Endothelial cell of umbilical vein (primary cell): ENCODE measurements around the gene VGLL4. TPM values are rescaled to one million over a fixed set of nuclear protein-coding genes. Genes with fewer than 3 reads are reported as not detected.
"Not testable (repeated sequence)": the region's sequence is repeated elsewhere in the genome, so short reads cannot be mapped to it uniquely, and the experiment has no call there.

ENCODE experiments used
- BruUV-seq: library from RNA; stranded (reverse); fragments of 400-500 nt; replicated peaks from 2 replicates; lab custom pipeline; 2021; lab: Mats Ljungman, UMichigan
- CTCF ChIA-PET: fragments of 300-600, 350-600 bp; sonication (Branson Sonifier 250); formaldehyde crosslinking; loops from one replicate; lab custom pipeline; 2021; ENCODE audit warnings: antibody characterized with exemption, inconsistent platforms; lab: Charles Lee
- POLR2A ChIA-PET: fragments of 300-600, 350-600 bp; sonication (Branson Sonifier 250); formaldehyde crosslinking; loops from one replicate; lab custom pipeline; 2021; ENCODE audit warnings: antibody characterized with exemption, inconsistent platforms; lab: Charles Lee
- DNase-seq: peaks from one replicate; pipeline ENCODE4 v3.0.0-alpha.2; 2011; ENCODE audit warnings: low read depth, low spot score
- FAIRE-seq: peaks from 2 replicates; lab custom pipeline; 2011; peaks lifted over from hg19 to GRCh38; lab: Jason Lieb, UNC
- H2AFZ ChIP-seq: 2 replicates; pipeline ENCODE4 v1.6.0; 2012; ENCODE audit warnings: low read depth, low read length, control low read depth, inconsistent platforms
- H3K27ac ChIP-seq: 2 replicates; pipeline ENCODE4 v1.5.1; 2011; ENCODE audit warnings: low read depth, mild to moderate bottlenecking, control low read depth, low read length, moderate library complexity; ENCODE audit not compliant: insufficient read depth
- H3K27me3 ChIP-seq, 2 experiments: 2 replicates each; pipeline versions ENCODE4 v1.6.0 to v1.6.1; 2011; ENCODE audit warnings: low read length in 2 of 2, mixed read lengths in 1 of 2; ENCODE audit not compliant: control insufficient read depth in 2 of 2, insufficient read depth in 2 of 2
- H3K36me3 ChIP-seq, 2 experiments: 2 replicates in 1 of 2; 3 replicates in 1 of 2; pipeline ENCODE4 v1.5.1; 2011; ENCODE audit warnings: low read length in 2 of 2, mild to moderate bottlenecking in 1 of 2, moderate library complexity in 1 of 2; ENCODE audit not compliant: control insufficient read depth in 2 of 2, insufficient read depth in 2 of 2; ENCODE audit errors: extremely low read depth in 1 of 2
- H3K4me1 ChIP-seq: 3 replicates; pipeline ENCODE4 v1.5.1; 2011; ENCODE audit warnings: mild to moderate bottlenecking, low read length; ENCODE audit not compliant: control insufficient read depth, insufficient read depth; ENCODE audit errors: extremely low read depth
- H3K4me2 ChIP-seq: 2 replicates; pipeline ENCODE4 v1.6.1; 2011; ENCODE audit warnings: low read length, control low read depth, mixed read lengths; ENCODE audit not compliant: insufficient read depth
- H3K4me3 ChIP-seq, 3 experiments: fragments of 200-600 bp in 1 of 3; sonication (generic), shearing (Covaris generic) in 1 of 3; replicated peaks in 1 of 3; 2 replicates each; pipeline ENCODE4 v1.5.1; 2011 to 2016; ENCODE audit warnings: control low read depth in 3 of 3, low read length in 3 of 3, mild to moderate bottlenecking in 2 of 3, inconsistent platforms in 1 of 3, low read depth in 1 of 3, moderate library complexity in 1 of 3; ENCODE audit not compliant: insufficient read depth in 1 of 3
- H3K79me2 ChIP-seq: 2 replicates; pipeline ENCODE4 v1.6.0; 2012; ENCODE audit warnings: low read length, inconsistent platforms; ENCODE audit not compliant: control insufficient read depth, insufficient read depth
- H3K9ac ChIP-seq: replicated peaks from 2 replicates; pipeline ENCODE3; 2011; ENCODE audit warnings: low read length, control low read depth; ENCODE audit not compliant: insufficient read depth; ENCODE audit errors: extremely low read depth
- H3K9me1 ChIP-seq: replicated peaks from 3 replicates; pipeline ENCODE4 v1.6.0; 2011; ENCODE audit warnings: mild to moderate bottlenecking, low read length; ENCODE audit not compliant: control insufficient read depth, insufficient read depth; ENCODE audit errors: extremely low read depth
- H3K9me3 ChIP-seq: replicated peaks from 2 replicates; pipeline ENCODE4 v1.5.1; 2012; ENCODE audit warnings: low read length, inconsistent platforms; ENCODE audit not compliant: control insufficient read depth, insufficient read depth
- H4K20me1 ChIP-seq: replicated peaks from 2 replicates; pipeline ENCODE3; 2011; ENCODE audit warnings: mild to moderate bottlenecking, low read length; ENCODE audit not compliant: control insufficient read depth, insufficient read depth; ENCODE audit errors: extremely low read depth
- CTCF ChIP-seq, 2 donors: IDR thresholded peaks; 1 replicate in 1 of 2; 2 replicates in 1 of 2; pipeline ENCODE4 v1.5.1; 2011; ENCODE audit warnings: low read length in 2 of 2, mild to moderate bottlenecking in 2 of 2, moderate library complexity in 2 of 2, control low read depth in 1 of 2, inconsistent platforms in 1 of 2, low read depth in 1 of 2; ENCODE audit not compliant: insufficient read depth in 1 of 2; ENCODE audit errors: extremely low read depth in 1 of 2
- EZH2 ChIP-seq: IDR thresholded peaks from 2 replicates; pipeline ENCODE4 v1.6.1; 2012; ENCODE audit warnings: borderline replicate concordance, low read depth, mild to moderate bottlenecking, moderate library complexity, low read length, inconsistent platforms; ENCODE audit not compliant: severe bottlenecking
- FOS ChIP-seq: IDR thresholded peaks from 2 replicates; pipeline ENCODE4 v1.6.1; 2011; ENCODE audit warnings: mild to moderate bottlenecking, low read length, moderate library complexity, borderline replicate concordance; ENCODE audit not compliant: insufficient read depth
- GATA2 ChIP-seq: IDR thresholded peaks from 2 replicates; pipeline ENCODE4 v1.7.0; 2011; ENCODE audit warnings: low read depth, mild to moderate bottlenecking, moderate library complexity, mixed read lengths, low read length; ENCODE audit not compliant: insufficient read length, insufficient read depth
- JUN ChIP-seq: IDR thresholded peaks from 2 replicates; pipeline ENCODE4 v1.6.1; 2011; ENCODE audit warnings: borderline replicate concordance, low read depth; ENCODE audit not compliant: insufficient read length, insufficient read depth
- MAX ChIP-seq: IDR thresholded peaks from 2 replicates; pipeline ENCODE4 v1.6.1; 2011; ENCODE audit not compliant: insufficient read depth, insufficient read length
- MYC ChIP-seq: IDR thresholded peaks from one replicate; pipeline ENCODE4 v1.6.1; 2011; ENCODE audit warnings: mild to moderate bottlenecking, low read depth, low read length
- POLR2A ChIP-seq: IDR thresholded peaks from 2 replicates; pipeline ENCODE4 v1.6.1; 2012; ENCODE audit warnings: low read depth, mild to moderate bottlenecking, control low read depth, low read length
- POLR2AphosphoS5 ChIP-seq: IDR thresholded peaks from 2 replicates; pipeline ENCODE4 v1.6.1; 2012; ENCODE audit warnings: low read depth, mild to moderate bottlenecking, control low read depth, low read length, moderate library complexity; ENCODE audit not compliant: insufficient read depth
- dilution Hi-C: fragments of 300-500 bp; cut with MboI; formaldehyde crosslinking; loops from one replicate; pipeline ENCODE4 v1.15.0; 2019; ENCODE audit warnings: low sequenced_read_pairs; ENCODE audit not compliant: extremely low pct_ligation_motif_present
- intact Hi-C: fragments of 100-400 bp; cut with micrococcal nuclease; formaldehyde crosslinking; loops from one replicate; pipeline ENCODE4 v1.10.0; 2022
- polyA plus RNA-seq, 4 experiments: library from polyadenylated mRNA; depleted of rRNA in 3 of 4; stranded (reverse) in 3 of 4; unstranded in 1 of 4; fragments of >200 nt; gene quantifications; 2 replicates each; pipeline versions ENCODE4 v1.2.1 to v1.2.3, GENCODE V29; 2011 to 2012; ENCODE audit warnings: missing spikeins in 1 of 4
- total RNA-seq: library from RNA; stranded (reverse); gene quantifications from 2 replicates; pipeline ENCODE4 v1.2.3, GENCODE V29; 2021

VGLL4 gene
- total and polyA plus RNA-seq, 2 donors (not counting 3 experiments of a cell fraction or from before 2014, with no cell fraction given) = 67.0 to 78.9 TPM

DNA sequence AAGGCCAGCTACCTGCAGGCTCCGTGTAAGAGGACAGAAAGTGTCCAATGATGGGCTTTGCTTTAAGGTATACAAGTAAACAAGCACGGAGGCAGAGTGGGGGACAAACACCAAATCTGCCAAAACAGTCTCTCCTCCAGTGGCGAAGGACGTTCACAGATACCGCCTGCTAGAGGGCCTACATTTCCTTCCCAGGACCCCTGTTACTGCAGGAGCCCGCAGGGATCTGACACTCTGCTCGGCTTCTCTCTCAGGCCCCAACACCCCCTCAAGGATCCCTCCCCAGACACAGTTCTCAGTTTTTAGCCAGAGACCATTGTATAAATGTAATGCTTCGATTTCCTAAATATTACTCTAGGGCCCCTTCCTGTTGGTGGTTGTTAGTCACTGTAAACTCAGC is 46.0 kb upstream of the VGLL4 start:
- TF ChIP-seq MYC (no peak), GATA2 (no peak), POLR2A (no peak), POLR2AphosphoS5 (no peak), JUN (no peak), FOS (no peak), MAX (no peak), EZH2 (no peak), CTCF (IDR thresholded peaks at IDR 0.05; ENCODE audit: extremely low read depth in 1 of 2, insufficient read depth in 1 of 2, low read depth in 1 of 2, low read length in 2 of 2) (no peak)
- DNase-seq (no peak), FAIRE-seq (no peak)
- no peaks in the 10 kb centered on the region for H3K36me3 ChIP-seq
- no peak overlapping the region for H3K9ac ChIP-seq
- no peak overlapping the region for H3K4me2 ChIP-seq
- dilution Hi-C loops (no loop called here), intact Hi-C loops (no loop called here)
- H3K27me3 ChIP-seq = no peaks in the 10 kb centered on the region
- H4K20me1 ChIP-seq = no peaks in the 10 kb centered on the region
- H3K4me3 ChIP-seq = no peak overlapping the region
- no TSS peak for BruUV-seq
- H3K9me3 ChIP-seq = no peaks in the 10 kb centered on the region
- H3K9me1 ChIP-seq = no peaks in the 10 kb centered on the region
- no peaks in the 10 kb centered on the region for H3K79me2 ChIP-seq
- H3K4me1 ChIP-seq = no peaks in the 10 kb centered on the region
- no peak overlapping the region for H3K27ac ChIP-seq
- H2AFZ ChIP-seq = no peak overlapping the region
- POLR2A ChIA-PET = no interaction called here
- CTCF ChIA-PET = no interaction called here

DNA sequence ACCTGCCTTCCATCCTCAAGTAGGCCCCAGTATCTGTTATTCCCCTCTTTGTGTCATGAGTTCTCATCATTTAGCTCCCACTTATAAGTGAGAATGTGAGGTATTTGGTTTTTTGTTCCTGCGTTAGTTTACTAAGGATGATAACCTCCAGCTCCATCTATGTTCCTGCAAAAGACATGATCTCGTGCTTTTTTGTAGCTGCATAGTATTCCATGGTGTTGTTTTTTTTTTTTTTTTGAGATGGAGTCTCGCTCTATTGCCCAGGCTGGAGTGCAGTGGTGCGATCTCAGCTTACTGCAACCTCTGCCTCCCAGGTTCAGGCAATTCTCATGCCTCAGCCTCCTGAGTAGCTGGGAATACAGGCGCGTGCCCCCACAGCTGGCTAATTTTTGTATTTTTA is 41.3 kb upstream of the VGLL4 start:
- BruUV-seq, H3K9me3 ChIP-seq, H3K27ac ChIP-seq, DNase-seq, H3K9ac ChIP-seq, H2AFZ ChIP-seq, FAIRE-seq, H3K79me2 ChIP-seq, intact Hi-C loops, CTCF ChIA-PET, H3K4me1 ChIP-seq, H4K20me1 ChIP-seq, H3K4me3 ChIP-seq, H3K9me1 ChIP-seq, POLR2A ChIA-PET, H3K27me3 ChIP-seq, dilution Hi-C loops, H3K36me3 ChIP-seq, H3K4me2 ChIP-seq: not testable (repeated sequence)
